ENCODE results near the gene LRTM1.

DNA sequence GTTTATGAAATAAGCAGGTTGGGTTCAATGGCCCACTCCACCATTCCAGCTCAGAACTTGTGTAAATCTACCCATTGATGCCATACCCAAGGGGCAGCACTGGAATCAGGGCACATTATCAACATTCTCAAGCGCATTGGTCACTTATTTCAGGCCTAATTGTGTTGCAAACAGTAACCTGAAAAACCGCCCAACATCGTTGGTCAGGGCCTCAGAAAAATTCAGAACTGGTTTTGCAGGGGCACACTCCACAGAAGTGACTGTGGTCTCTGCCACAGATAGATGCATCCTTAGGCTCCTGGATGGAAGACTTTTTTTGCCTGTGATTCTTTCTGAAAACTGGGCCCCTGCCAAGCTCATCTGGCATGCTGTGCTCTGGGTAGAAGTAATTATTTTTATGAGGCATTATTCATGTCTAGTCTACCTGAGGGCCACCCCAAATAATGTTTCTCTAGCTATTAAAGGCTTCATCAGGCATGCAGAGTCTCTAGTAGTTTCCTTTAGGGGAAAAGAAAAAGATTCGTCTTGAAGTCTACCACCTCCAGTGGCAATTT, 21.7 kb upstream of the LRTM1 start:
- TF ChIP-seq CTCF (IDR thresholded peaks at IDR 0.05): no peak
- no peak for TF ChIP-seq POLR2A (IDR thresholded peaks at IDR 0.05)

Measured in uterus (tissue), 2 donors.